ENCODE measurements around the gene PAPSS1.

DNA sequence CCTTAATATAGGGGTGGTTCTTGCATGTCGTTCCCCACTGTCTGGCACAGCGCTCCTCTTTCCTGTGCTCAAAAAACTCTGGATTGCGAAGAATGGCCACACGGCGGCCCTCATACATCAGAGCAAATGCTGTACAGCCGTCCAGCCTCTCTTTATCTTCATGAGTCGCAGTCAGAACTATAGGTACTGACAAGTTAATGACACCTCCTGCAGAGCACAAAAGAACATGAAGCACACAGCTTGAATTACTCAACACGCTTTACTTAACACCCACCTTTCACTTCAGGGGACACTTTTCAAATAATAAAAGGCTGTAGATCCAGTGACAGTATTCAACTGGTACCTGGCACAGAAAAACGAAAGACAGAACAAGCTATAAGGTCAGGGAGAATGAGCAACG lies 65.3 kb downstream of the PAPSS1 start:
- TF ChIP-seq, protein P1, sequence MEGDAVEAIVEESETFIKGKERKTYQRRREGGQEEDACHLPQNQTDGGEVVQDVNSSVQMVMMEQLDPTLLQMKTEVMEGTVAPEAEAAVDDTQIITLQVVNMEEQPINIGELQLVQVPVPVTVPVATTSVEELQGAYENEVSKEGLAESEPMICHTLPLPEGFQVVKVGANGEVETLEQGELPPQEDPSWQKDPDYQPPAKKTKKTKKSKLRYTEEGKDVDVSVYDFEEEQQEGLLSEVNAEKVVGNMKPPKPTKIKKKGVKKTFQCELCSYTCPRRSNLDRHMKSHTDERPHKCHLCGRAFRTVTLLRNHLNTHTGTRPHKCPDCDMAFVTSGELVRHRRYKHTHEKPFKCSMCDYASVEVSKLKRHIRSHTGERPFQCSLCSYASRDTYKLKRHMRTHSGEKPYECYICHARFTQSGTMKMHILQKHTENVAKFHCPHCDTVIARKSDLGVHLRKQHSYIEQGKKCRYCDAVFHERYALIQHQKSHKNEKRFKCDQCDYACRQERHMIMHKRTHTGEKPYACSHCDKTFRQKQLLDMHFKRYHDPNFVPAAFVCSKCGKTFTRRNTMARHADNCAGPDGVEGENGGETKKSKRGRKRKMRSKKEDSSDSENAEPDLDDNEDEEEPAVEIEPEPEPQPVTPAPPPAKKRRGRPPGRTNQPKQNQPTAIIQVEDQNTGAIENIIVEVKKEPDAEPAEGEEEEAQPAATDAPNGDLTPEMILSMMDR (conservative IDR thresholded peaks at IDR 0.05 in 1 of 2, IDR thresholded peaks at IDR 0.05 in 1 of 2; ENCODE audit: low read depth in 1 of 2, low read length in 2 of 2), result no peak
- TF ChIP-seq EZH2 (IDR thresholded peaks at IDR 0.05; ENCODE audit: low read length, missing control alignments), result no peak

Measured in fibroblast of lung (primary cell).